ENCODE results near the gene ARPC1A.
A peak's percentile ranks its signal among the peaks of the same experiment; 100 is the strongest.
"Not testable (repeated sequence)": the region's sequence is repeated elsewhere in the genome, so short reads cannot be mapped to it uniquely, and the experiment has no call there.

ARPC1A gene

GRCh38 chr7:99290148-99290547 is 35.5 kb upstream of the ARPC1A start:
- DNase-seq; H3K9ac ChIP-seq (ENCODE audit: low read length); H4K8ac ChIP-seq (ENCODE audit: low read depth, low read length); H3K79me1 ChIP-seq (ENCODE audit: low read length); H4K5ac ChIP-seq (ENCODE audit: low read length); H3K18ac ChIP-seq (ENCODE audit: low read length); H2BK5ac ChIP-seq (ENCODE audit: low read length); H3K23ac ChIP-seq (ENCODE audit: low read length); H3K27me3 ChIP-seq (ENCODE audit: insufficient read depth, low read length, poor library complexity); H3K36me3 ChIP-seq (ENCODE audit: control insufficient read depth, insufficient read depth, low read length); H3K27ac ChIP-seq (ENCODE audit: low read depth, low read length); H3K4me2 ChIP-seq (ENCODE audit: low read length); H2AK5ac ChIP-seq (ENCODE audit: low read length); H3K56ac ChIP-seq (ENCODE audit: low read length); H2BK120ac ChIP-seq (ENCODE audit: low read depth, low read length); H3K4me3 ChIP-seq (ENCODE audit: low read length); H3K4ac ChIP-seq (ENCODE audit: low read depth, low read length); H3K79me2 ChIP-seq (ENCODE audit: control insufficient read depth, insufficient read depth, low read length); H2BK15ac ChIP-seq (replicated peaks; ENCODE audit: low read depth); H3K4me1 ChIP-seq (ENCODE audit: control insufficient read depth, low read depth, low read length): not testable (repeated sequence)
- no CpG with 5 or more reads among the region's 3 CpGs for WGBS (ENCODE audit: extremely low coverage, insufficient coverage, low lambda C conversion rate)

GRCh38 chr7:99290980-99291607 is 34.6 kb upstream of the ARPC1A start:
- H3K18ac ChIP-seq (ENCODE audit: low read length): no peak overlapping the region

GRCh38 chr7:99292127-99292526 is 33.6 kb upstream of the ARPC1A start:
- Histone ChIP-seq H2BK5ac (ENCODE audit: low read length) (no peak overlapping the region), H2AK5ac (ENCODE audit: low read length) (no peak overlapping the region), H3K4ac (ENCODE audit: low read depth, low read length) (no peak overlapping the region), H3K79me2 (ENCODE audit: control insufficient read depth, insufficient read depth, low read length) (no peaks in the 10 kb centered on the region), H3K79me1 (ENCODE audit: low read length) (no peaks in the 10 kb centered on the region), H3K18ac (ENCODE audit: low read length) (no peak overlapping the region), H3K4me1 (ENCODE audit: control insufficient read depth, low read depth, low read length) (no peaks in the 10 kb centered on the region), H3K36me3 (ENCODE audit: control insufficient read depth, insufficient read depth, low read length) (no peaks in the 10 kb centered on the region), H4K5ac (ENCODE audit: low read length) (no peak overlapping the region), H3K4me2 (ENCODE audit: low read length) (no peak overlapping the region), H3K9ac (ENCODE audit: low read length) (no peak overlapping the region), H2BK15ac (replicated peaks; ENCODE audit: low read depth) (no peak overlapping the region), H4K8ac (ENCODE audit: low read depth, low read length) (no peak overlapping the region), H2BK120ac (ENCODE audit: low read depth, low read length) (no peak overlapping the region), H3K27ac (ENCODE audit: low read depth, low read length) (no peak overlapping the region), H3K56ac (ENCODE audit: low read length) (no peak overlapping the region), H3K4me3 (ENCODE audit: low read length) (no peak overlapping the region), H3K27me3 (ENCODE audit: insufficient read depth, low read length, poor library complexity) (no peaks in the 10 kb centered on the region), H3K23ac (ENCODE audit: low read length) (no peak overlapping the region)
- WGBS (ENCODE audit: extremely low coverage, insufficient coverage, low lambda C conversion rate): no CpG with 5 or more reads among the region's 14 CpGs
- no peak for DNase-seq

More at GRCh38 chr7:99290980-99291607, 34.6 kb upstream of the ARPC1A start:
- H3K79me2 ChIP-seq (ENCODE audit: control insufficient read depth, insufficient read depth, low read length): no peaks in the 10 kb centered on the region
- no peak overlapping the region for H3K23ac ChIP-seq (ENCODE audit: low read length)
- no peak overlapping the region for H2BK120ac ChIP-seq (ENCODE audit: low read depth, low read length)
- no peak overlapping the region for H3K4me3 ChIP-seq (ENCODE audit: low read length)
- H3K27ac ChIP-seq (ENCODE audit: low read depth, low read length): no peak overlapping the region
- H2BK5ac ChIP-seq (ENCODE audit: low read length): no peak overlapping the region
- H3K79me1 ChIP-seq (ENCODE audit: low read length): no peaks in the 10 kb centered on the region
- no peak overlapping the region for H3K4me2 ChIP-seq (ENCODE audit: low read length)
- H2BK15ac ChIP-seq (replicated peaks; ENCODE audit: low read depth): no peak overlapping the region
- H3K9ac ChIP-seq (ENCODE audit: low read length): no peak overlapping the region
- H4K5ac ChIP-seq (ENCODE audit: low read length): no peak overlapping the region
- no peak overlapping the region for H2AK5ac ChIP-seq (ENCODE audit: low read length)
- H3K27me3 ChIP-seq (ENCODE audit: insufficient read depth, low read length, poor library complexity): no peaks in the 10 kb centered on the region
- H3K36me3 ChIP-seq (ENCODE audit: control insufficient read depth, insufficient read depth, low read length): no peaks in the 10 kb centered on the region
- H3K4me1 ChIP-seq (ENCODE audit: control insufficient read depth, low read depth, low read length): no peaks in the 10 kb centered on the region
- H3K4ac ChIP-seq (ENCODE audit: low read depth, low read length): no peak overlapping the region
- H3K56ac ChIP-seq (ENCODE audit: low read length): no peak overlapping the region
- DNase-seq: no peak
- no peak overlapping the region for H4K8ac ChIP-seq (ENCODE audit: low read depth, low read length)
- WGBS (ENCODE audit: extremely low coverage, insufficient coverage, low lambda C conversion rate): no CpG with 5 or more reads among the region's 10 CpGs

- Histone ChIP-seq H2BK120ac (ENCODE audit: low read depth, low read length) (no peak overlapping the region), H2BK5ac (ENCODE audit: low read length) (no peak overlapping the region), H3K27me3 (ENCODE audit: insufficient read depth, low read length, poor library complexity) (no peaks in the 10 kb centered on the region), H3K36me3 (ENCODE audit: control insufficient read depth, insufficient read depth, low read length) (no peaks in the 10 kb centered on the region), H3K4ac (ENCODE audit: low read depth, low read length) (no peak overlapping the region), H3K4me1 (ENCODE audit: control insufficient read depth, low read depth, low read length) (no peaks in the 10 kb centered on the region), H3K27ac (ENCODE audit: low read depth, low read length) (no peak overlapping the region), H3K79me1 (ENCODE audit: low read length) (no peaks in the 10 kb centered on the region), H4K5ac (ENCODE audit: low read length) (no peak overlapping the region), H3K18ac (ENCODE audit: low read length) (no peak overlapping the region), H3K79me2 (ENCODE audit: control insufficient read depth, insufficient read depth, low read length) (no peaks in the 10 kb centered on the region), H3K56ac (ENCODE audit: low read length) (no peak overlapping the region), H3K9ac (ENCODE audit: low read length) (no peak overlapping the region), H3K4me2 (ENCODE audit: low read length) (no peak overlapping the region), H2BK15ac (replicated peaks; ENCODE audit: low read depth) (no peak overlapping the region), H3K23ac (ENCODE audit: low read length) (no peak overlapping the region), H4K8ac (ENCODE audit: low read depth, low read length) (no peak overlapping the region), H2AK5ac (ENCODE audit: low read length) (no peak overlapping the region), H3K4me3 (ENCODE audit: low read length) (no peak overlapping the region)
- WGBS (ENCODE audit: extremely low coverage, insufficient coverage, low lambda C conversion rate): no CpG with 5 or more reads among the region's 1 CpG
- no peak for DNase-seq
Observed at GRCh38 chr7:99293167-99293566, 32.5 kb upstream of the ARPC1A start.

GRCh38 chr7:99293650-99294049 is 32.0 kb upstream of the ARPC1A start:
- H3K23ac ChIP-seq (ENCODE audit: low read length): no peak overlapping the region
- no peak overlapping the region for H2BK15ac ChIP-seq (replicated peaks; ENCODE audit: low read depth)
- no peak overlapping the region for H3K9ac ChIP-seq (ENCODE audit: low read length)
- no peak overlapping the region for H2BK5ac ChIP-seq (ENCODE audit: low read length)
- no peak overlapping the region for H3K18ac ChIP-seq (ENCODE audit: low read length)
- no peak overlapping the region for H2BK120ac ChIP-seq (ENCODE audit: low read depth, low read length)
- H3K79me2 ChIP-seq (ENCODE audit: control insufficient read depth, insufficient read depth, low read length): no peaks in the 10 kb centered on the region
- no peak for DNase-seq
- H3K4ac ChIP-seq (ENCODE audit: low read depth, low read length): no peak overlapping the region
- H3K36me3 ChIP-seq (ENCODE audit: control insufficient read depth, insufficient read depth, low read length): no peaks in the 10 kb centered on the region
- H3K4me2 ChIP-seq (ENCODE audit: low read length): no peak overlapping the region
- no peaks in the 10 kb centered on the region for H3K79me1 ChIP-seq (ENCODE audit: low read length)
- H4K5ac ChIP-seq (ENCODE audit: low read length): no peak overlapping the region
- no peak overlapping the region for H2AK5ac ChIP-seq (ENCODE audit: low read length)
- H3K27ac ChIP-seq (ENCODE audit: low read depth, low read length): no peak overlapping the region
- H3K27me3 ChIP-seq (ENCODE audit: insufficient read depth, low read length, poor library complexity): no peaks in the 10 kb centered on the region
- no peak overlapping the region for H4K8ac ChIP-seq (ENCODE audit: low read depth, low read length)
- H3K4me1 ChIP-seq (ENCODE audit: control insufficient read depth, low read depth, low read length): no peaks in the 10 kb centered on the region
- H3K4me3 ChIP-seq (ENCODE audit: low read length): no peak overlapping the region
- WGBS (ENCODE audit: extremely low coverage, insufficient coverage, low lambda C conversion rate): no CpG with 5 or more reads among the region's 4 CpGs
- no peak overlapping the region for H3K56ac ChIP-seq (ENCODE audit: low read length)

GRCh38 chr7:99296471-99296870 is 29.2 kb upstream of the ARPC1A start:
- H3K79me1 ChIP-seq (ENCODE audit: low read length): no peaks in the 10 kb centered on the region
- no peak overlapping the region for H2BK120ac ChIP-seq (ENCODE audit: low read depth, low read length)
- peak; percentile 34 for DNase-seq
- H2BK15ac ChIP-seq (replicated peaks; ENCODE audit: low read depth): no peak overlapping the region
- no peak overlapping the region for H3K4me3 ChIP-seq (ENCODE audit: low read length)
- no peaks in the 10 kb centered on the region for H3K4me1 ChIP-seq (ENCODE audit: control insufficient read depth, low read depth, low read length)
- H3K27ac ChIP-seq (ENCODE audit: low read depth, low read length): no peak overlapping the region
- H3K4me2 ChIP-seq (ENCODE audit: low read length): no peak overlapping the region
- H3K56ac ChIP-seq (ENCODE audit: low read length): no peak overlapping the region
- no peaks in the 10 kb centered on the region for H3K27me3 ChIP-seq (ENCODE audit: insufficient read depth, low read length, poor library complexity)
- no peak overlapping the region for H2BK5ac ChIP-seq (ENCODE audit: low read length)
- no peak overlapping the region for H3K4ac ChIP-seq (ENCODE audit: low read depth, low read length)
- no peak overlapping the region for H3K9ac ChIP-seq (ENCODE audit: low read length)
- H3K18ac ChIP-seq (ENCODE audit: low read length): no peak overlapping the region
- no peak overlapping the region for H3K23ac ChIP-seq (ENCODE audit: low read length)
- WGBS (ENCODE audit: extremely low coverage, insufficient coverage, low lambda C conversion rate): no CpG with 5 or more reads among the region's 5 CpGs
- no peak overlapping the region for H4K8ac ChIP-seq (ENCODE audit: low read depth, low read length)
- no peaks in the 10 kb centered on the region for H3K36me3 ChIP-seq (ENCODE audit: control insufficient read depth, insufficient read depth, low read length)
- no peak overlapping the region for H2AK5ac ChIP-seq (ENCODE audit: low read length)
- no peak overlapping the region for H4K5ac ChIP-seq (ENCODE audit: low read length)
- no peaks in the 10 kb centered on the region for H3K79me2 ChIP-seq (ENCODE audit: control insufficient read depth, insufficient read depth, low read length)
